Liver (tissue), 9 donors: ENCODE results near the gene DSCAM. TPM values are rescaled to one million over a fixed set of nuclear protein-coding genes. Genes with fewer than 3 reads are reported as not detected.

Source experiments
- DNase-seq: peaks from one replicate; pipeline ENCODE4 v3.0.0-alpha.2; 2017; ENCODE audit warnings: low spot score
- H3K27ac ChIP-seq, 2 donors: one replicate each; pipeline ENCODE4 v1.7.0; 2013; ENCODE audit warnings: inconsistent platforms in 2 of 2, low read length in 2 of 2, control low read depth in 1 of 2, low read depth in 1 of 2, mild to moderate bottlenecking in 1 of 2
- H3K27me3 ChIP-seq, 4 donors: one replicate each; pipeline versions ENCODE4 v1.6.1 to v1.7.0; 2013; ENCODE audit warnings: low read length in 3 of 4, inconsistent platforms in 1 of 4, mild to moderate bottlenecking in 1 of 4, moderate library complexity in 1 of 4; ENCODE audit not compliant: control insufficient read depth in 4 of 4, insufficient read depth in 4 of 4
- H3K36me3 ChIP-seq, 4 donors: one replicate each; pipeline versions ENCODE4 v1.6.1 to v1.7.0; 2013; ENCODE audit warnings: low read length in 3 of 4, mild to moderate bottlenecking in 3 of 4, low read depth in 1 of 4, moderate library complexity in 1 of 4; ENCODE audit not compliant: control insufficient read depth in 4 of 4, insufficient read depth in 3 of 4
- H3K4me1 ChIP-seq, 4 donors: one replicate each; pipeline versions ENCODE4 v1.6.1 to v1.7.0; 2013; ENCODE audit warnings: low read length in 3 of 4, mild to moderate bottlenecking in 3 of 4, moderate library complexity in 1 of 4; ENCODE audit not compliant: control insufficient read depth in 4 of 4, insufficient read depth in 4 of 4
- H3K4me3 ChIP-seq, 3 donors: one replicate each; pipeline versions ENCODE4 v1.6.1 to v1.7.0; 2013; ENCODE audit warnings: low read length in 3 of 3, control low read depth in 1 of 3, low read depth in 1 of 3, mild to moderate bottlenecking in 1 of 3
- H3K9ac ChIP-seq, 2 donors: one replicate each; pipeline ENCODE4 v1.7.0; 2013; ENCODE audit warnings: low read length in 2 of 2, mild to moderate bottlenecking in 2 of 2, moderate library complexity in 2 of 2, control low read depth in 1 of 2, low read depth in 1 of 2
- H3K9me3 ChIP-seq, 4 donors: one replicate each; pipeline versions ENCODE4 v1.6.1 to v1.7.0; 2013; ENCODE audit warnings: low read length in 3 of 4; ENCODE audit not compliant: control insufficient read depth in 4 of 4
- CTCF ChIP-seq: fragments of 150-350 bp; IDR thresholded peaks from 2 replicates; pipeline ENCODE4 v1.5.1; 2017; ENCODE audit warnings: improper control_type of control experiment, low read depth, low read length; ENCODE audit not compliant: missing input control
- EGR1 ChIP-seq, 2 donors: IDR thresholded peaks; 2 replicates each; pipeline ENCODE4 v1.6.1; 2016 to 2018; ENCODE audit warnings: antibody characterized with exemption in 2 of 2, low read depth in 2 of 2
- FOXA1 ChIP-seq: IDR thresholded peaks from 2 replicates; pipeline ENCODE4 v1.6.1; 2016; ENCODE audit warnings: antibody characterized with exemption
- FOXA2 ChIP-seq: IDR thresholded peaks from 2 replicates; pipeline ENCODE4 v1.6.1; 2016; ENCODE audit warnings: antibody characterized with exemption
- GABPA ChIP-seq, 2 donors: IDR thresholded peaks in 1 of 2; conservative IDR thresholded peaks in 1 of 2; 2 replicates each; pipeline ENCODE4 v1.6.1; 2016; ENCODE audit warnings: antibody characterized with exemption in 2 of 2, mild to moderate bottlenecking in 1 of 2, moderate library complexity in 1 of 2
- HNF4A ChIP-seq, 2 donors: conservative IDR thresholded peaks; 2 replicates each; pipeline ENCODE4 v1.6.1; 2016; ENCODE audit warnings: antibody characterized with exemption in 2 of 2, mild to moderate bottlenecking in 2 of 2
- HNF4G ChIP-seq: IDR thresholded peaks from 2 replicates; pipeline ENCODE4 v1.6.1; 2016; ENCODE audit warnings: antibody characterized with exemption
- JUND ChIP-seq, 2 donors: IDR thresholded peaks; 2 replicates each; pipeline ENCODE4 v1.6.1; 2016; ENCODE audit warnings: antibody characterized with exemption in 2 of 2
- NR2F2 ChIP-seq: IDR thresholded peaks from 2 replicates; pipeline ENCODE4 v1.6.1; 2016; ENCODE audit warnings: antibody characterized with exemption
- RAD21 ChIP-seq, 2 donors: IDR thresholded peaks; 2 replicates each; pipeline ENCODE4 v1.6.1; 2016; ENCODE audit warnings: antibody characterized with exemption in 2 of 2, mild to moderate bottlenecking in 2 of 2
- REST ChIP-seq: IDR thresholded peaks from 2 replicates; pipeline ENCODE4 v1.6.1; 2016; ENCODE audit warnings: antibody characterized with exemption, mild to moderate bottlenecking
- RXRA ChIP-seq, 2 donors: IDR thresholded peaks; 2 replicates each; pipeline ENCODE4 v1.6.1; 2017 to 2018; ENCODE audit warnings: antibody characterized with exemption in 2 of 2, mild to moderate bottlenecking in 1 of 2
- SP1 ChIP-seq: IDR thresholded peaks from 2 replicates; pipeline ENCODE4 v1.6.1; 2018; ENCODE audit warnings: antibody characterized with exemption, mild to moderate bottlenecking
- TAF1 ChIP-seq: conservative IDR thresholded peaks from 2 replicates; pipeline ENCODE4 v1.6.1; 2016; ENCODE audit warnings: antibody characterized with exemption, mild to moderate bottlenecking
- YY1 ChIP-seq: IDR thresholded peaks from 2 replicates; pipeline ENCODE4 v1.6.1; 2016; ENCODE audit warnings: antibody characterized with exemption, mild to moderate bottlenecking
- ZBTB33 ChIP-seq: IDR thresholded peaks from 2 replicates; pipeline ENCODE4 v1.6.1; 2016; ENCODE audit warnings: antibody characterized with exemption
- WGBS: extraction: QIAGEN DNeasy Blood & Tissue Kit; methylation state at CpG from one replicate; pipeline ENCODE4 v1.1.7; 2013; 5-methylcytosine and 5-hydroxymethylcytosine counted together
- polyA plus RNA-seq, 2 donors: library from polyadenylated mRNA; stranded (reverse) in 1 of 2; unstranded in 1 of 2; fragments of 200-250 nt in 1 of 2; fragments of >200 nt in 1 of 2; fragmentation: Nextera tagmentation in 1 of 2; extraction: Ambion mirVana in 1 of 2; gene quantifications; one replicate each; pipeline versions ENCODE4 v1.2.1 to v1.2.3, GENCODE V29; 2013 to 2015
- total RNA-seq, 2 donors: library from RNA; depleted of rRNA; stranded (reverse); fragments of >200 nt; gene quantifications; one replicate each; pipeline ENCODE4 v1.2.3, GENCODE V29; 2014
- TF ChIP-seq, protein P1 (sequence below): IDR thresholded peaks from 2 replicates; pipeline ENCODE4 v1.6.1; 2016; ENCODE audit warnings: antibody characterized with exemption
- TF ChIP-seq, protein P2 (sequence below): IDR thresholded peaks from 2 replicates; pipeline ENCODE4 v1.6.1; 2016; ENCODE audit warnings: antibody characterized with exemption
- donor health status: healthy.
- donor health status: healthy.
- donor health status: healthy.
- donor health status: healthy.
- donor health status: healthy.

The DSCAM gene
- total and polyA plus RNA-seq, 4 donors = 0.02 to 0.23 (median 0.10) TPM

GRCh38 chr21:40284409-40284808, 562.5 kb downstream of the DSCAM start:
- H3K9ac ChIP-seq = no peak overlapping the region
- TF ChIP-seq FOXA1 (no peak), REST (no peak), HNF4A (conservative IDR thresholded peaks at IDR 0.05) (no peak), CTCF (no peak), HNF4G (no peak), SP1 (no peak), FOXA2 (no peak), GABPA (IDR thresholded peaks at IDR 0.05 in 1 of 2, conservative IDR thresholded peaks at IDR 0.05 in 1 of 2) (no peak), RXRA (IDR thresholded peaks at IDR 0.05) (no peak), ZBTB33 (no peak), TAF1 (no peak), JUND (IDR thresholded peaks at IDR 0.05) (no peak), YY1 (no peak), NR2F2 (no peak), RAD21 (IDR thresholded peaks at IDR 0.05) (no peak), EGR1 (IDR thresholded peaks at IDR 0.05; ENCODE audit: low read depth in 2 of 2) (no peak)
- TF ChIP-seq, protein P1, sequence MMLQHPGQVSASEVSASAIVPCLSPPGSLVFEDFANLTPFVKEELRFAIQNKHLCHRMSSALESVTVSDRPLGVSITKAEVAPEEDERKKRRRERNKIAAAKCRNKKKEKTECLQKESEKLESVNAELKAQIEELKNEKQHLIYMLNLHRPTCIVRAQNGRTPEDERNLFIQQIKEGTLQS = no peak
- TF ChIP-seq, protein P2, sequence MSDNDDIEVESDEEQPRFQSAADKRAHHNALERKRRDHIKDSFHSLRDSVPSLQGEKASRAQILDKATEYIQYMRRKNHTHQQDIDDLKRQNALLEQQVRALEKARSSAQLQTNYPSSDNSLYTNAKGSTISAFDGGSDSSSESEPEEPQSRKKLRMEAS = no peak
- H3K36me3 ChIP-seq = no peaks in the 10 kb centered on the region
- 85% methylated on average over 4 of the region's 4 CpGs for WGBS
- no peak overlapping the region for H3K4me3 ChIP-seq
- H3K4me1 ChIP-seq = no peaks in the 10 kb centered on the region
- peaks cover 0 to 2% (median 0%) of the 10 kb centered on the region in 4 donors for H3K9me3 ChIP-seq
- H3K27ac ChIP-seq = no peak overlapping the region
- no peaks in the 10 kb centered on the region for H3K27me3 ChIP-seq
- no peak for DNase-seq
